Tibial nerve (tissue), 3 donors: Measurements from ENCODE around the gene TUB.

Source experiments
- CTCF ChIP-seq, 5 experiments: fragments of 200-600 bp in 3 of 5; fragments of 450-650 bp in 2 of 5; sonication (generic) in 3 of 5; IDR thresholded peaks; one replicate each; pipeline ENCODE4 v1.5.1; 2016 to 2019; ENCODE audit warnings: antibody characterized with exemption in 5 of 5, mild to moderate bottlenecking in 3 of 5, moderate library complexity in 2 of 5
- POLR2A ChIP-seq, 2 donors: fragments of 450-650 bp; IDR thresholded peaks; one replicate each; pipeline ENCODE4 v1.6.1; 2017; ENCODE audit warnings: antibody characterized with exemption in 2 of 2, mild to moderate bottlenecking in 2 of 2, moderate library complexity in 2 of 2

DNA sequence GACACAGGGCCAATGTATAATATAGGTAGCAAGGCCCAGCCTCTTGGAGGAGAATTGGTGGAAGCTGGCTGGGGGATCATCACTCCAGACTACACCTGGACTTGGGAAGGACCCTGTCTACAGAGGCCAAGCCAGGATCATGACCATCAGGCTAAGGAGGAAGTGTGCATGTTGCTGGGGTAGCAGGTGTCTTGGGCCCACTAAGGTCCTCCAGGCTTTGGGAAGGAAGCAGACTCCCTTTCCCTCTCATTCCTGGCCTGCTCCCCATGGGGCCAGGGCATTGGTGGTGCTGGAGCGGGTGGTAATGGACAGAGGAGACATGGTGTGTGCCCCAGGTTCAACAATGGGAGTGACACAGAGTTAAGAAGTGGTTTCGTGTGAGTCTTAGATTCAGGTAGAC lies 16.0 kb upstream of the TUB start:
- no peak for TF ChIP-seq CTCF (IDR thresholded peaks at IDR 0.05)
- TF ChIP-seq POLR2A (IDR thresholded peaks at IDR 0.05) = no peak
